HG02885 (cell line): ENCODE data around the gene SGSH.
"Not testable (repeated sequence)": the region's sequence is repeated elsewhere in the genome, so short reads cannot be mapped to it uniquely, and the experiment has no call there.

Source experiments
- ATAC-seq: cut with Tn5 transposase; IDR thresholded peaks from one replicate; pipeline ENCODE4 v1.9.1; 2021; ENCODE audit warnings: mild to moderate bottlenecking; ENCODE audit not compliant: unreplicated experiment, poor library complexity

Gene SGSH

DNA sequence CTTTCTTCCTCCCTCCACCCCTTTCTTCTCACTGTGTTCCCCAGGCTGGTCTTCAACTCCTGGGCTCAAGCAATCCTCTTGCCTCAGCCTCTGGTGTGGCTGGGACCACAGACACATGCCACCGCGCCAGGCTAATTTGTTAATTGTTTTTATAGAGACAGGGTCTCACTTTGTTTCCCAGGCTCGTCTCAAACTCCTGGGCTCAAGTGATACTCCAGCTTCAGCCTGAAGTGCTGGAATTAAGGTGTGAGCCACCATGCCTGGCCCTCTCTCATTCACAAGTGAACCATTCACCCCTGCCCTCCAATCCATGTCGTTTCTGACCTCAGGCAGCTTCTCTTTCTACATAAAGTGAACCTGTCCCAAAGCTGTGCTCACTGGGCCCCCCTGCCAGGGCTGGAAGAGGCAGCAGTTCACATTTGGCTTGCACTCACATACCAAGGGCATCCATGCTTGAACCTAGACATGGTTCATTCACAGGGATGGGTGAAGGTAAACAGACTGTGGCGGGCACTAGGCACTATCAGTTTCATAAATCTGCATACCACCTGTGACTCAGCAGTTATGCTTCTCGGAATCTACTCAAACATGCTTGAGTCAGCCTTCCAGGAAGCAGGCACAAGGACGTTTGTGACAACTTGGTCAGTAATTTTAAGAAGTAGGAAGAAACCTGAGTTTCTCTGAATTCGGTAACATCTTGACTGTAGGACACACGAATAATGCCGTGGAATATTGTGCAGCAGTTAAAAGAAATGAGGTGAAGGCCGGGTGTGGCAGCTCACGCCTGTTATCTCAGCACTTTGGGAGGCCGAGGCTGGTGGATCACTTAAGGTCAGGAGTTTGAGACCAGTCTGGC, 34.5 kb upstream of the SGSH start:
- no peak for ATAC-seq

- ATAC-seq: no peak
Observed at GRCh38 chr17:80253631-80254395, 33.7 kb upstream of the SGSH start.

DNA sequence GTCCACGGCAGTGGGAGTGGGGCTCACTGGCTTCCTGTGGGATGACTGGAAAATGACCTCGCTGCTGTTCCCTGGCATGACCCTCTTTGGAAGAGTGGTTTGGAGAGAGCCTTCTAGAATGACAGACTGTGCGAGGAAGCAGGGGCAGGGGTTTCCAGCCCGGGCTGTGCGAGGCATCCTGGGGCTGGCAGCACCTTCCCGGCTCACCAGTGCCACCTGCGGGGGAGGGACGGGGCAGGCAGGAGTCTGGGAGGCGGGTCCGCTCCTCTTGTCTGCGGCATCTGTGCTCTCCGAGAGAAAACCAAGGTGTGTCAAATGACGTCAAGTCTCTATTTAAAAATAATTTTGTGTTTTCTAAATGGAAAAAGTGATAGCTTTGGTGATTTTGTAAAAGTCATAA, 32.7 kb upstream of the SGSH start:
- ATAC-seq: no peak

GRCh38 chr17:80251966-80252365, 31.8 kb upstream of the SGSH start:
- no peak for ATAC-seq

DNA sequence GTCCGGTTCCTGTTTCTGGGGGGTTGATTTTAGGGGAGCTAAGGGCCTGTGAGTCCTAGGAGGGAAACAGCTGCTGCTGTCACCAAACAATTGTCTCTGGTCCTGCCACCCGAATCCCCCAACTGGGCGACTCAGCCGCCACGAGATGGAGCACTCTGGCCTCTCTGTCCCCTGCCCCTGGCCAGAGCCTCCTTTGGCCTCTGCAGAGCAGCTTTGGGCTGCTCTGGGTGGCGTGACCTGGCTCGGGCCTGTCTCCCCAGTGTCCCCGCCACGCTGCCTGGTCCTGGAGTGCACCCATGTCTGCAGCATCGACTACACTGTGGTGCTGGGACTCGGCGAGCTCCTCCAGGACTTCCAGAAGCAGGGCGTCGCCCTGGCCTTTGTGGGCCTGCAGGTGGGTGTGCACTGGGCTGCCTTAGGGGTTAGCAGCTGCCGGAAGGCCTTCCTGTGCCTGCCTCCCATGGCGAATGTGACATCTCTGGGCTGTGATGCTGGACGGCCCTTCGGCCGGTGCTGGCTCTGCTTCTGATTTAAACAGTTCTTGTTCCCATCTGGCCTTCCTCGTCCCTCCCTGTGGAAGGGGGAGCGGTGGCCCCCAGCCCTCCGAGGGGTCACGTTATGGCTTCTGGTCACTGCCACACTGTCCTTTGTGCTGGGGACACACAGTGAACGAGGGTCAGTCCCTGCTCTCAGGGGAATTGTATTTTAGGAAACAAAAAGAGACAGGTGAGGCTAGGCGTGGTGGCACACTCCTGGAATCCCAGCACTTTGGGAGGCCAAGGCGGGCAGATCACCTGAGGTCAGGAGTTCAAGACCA, 29.0 kb upstream of the SGSH start:
- no peak for ATAC-seq

DNA sequence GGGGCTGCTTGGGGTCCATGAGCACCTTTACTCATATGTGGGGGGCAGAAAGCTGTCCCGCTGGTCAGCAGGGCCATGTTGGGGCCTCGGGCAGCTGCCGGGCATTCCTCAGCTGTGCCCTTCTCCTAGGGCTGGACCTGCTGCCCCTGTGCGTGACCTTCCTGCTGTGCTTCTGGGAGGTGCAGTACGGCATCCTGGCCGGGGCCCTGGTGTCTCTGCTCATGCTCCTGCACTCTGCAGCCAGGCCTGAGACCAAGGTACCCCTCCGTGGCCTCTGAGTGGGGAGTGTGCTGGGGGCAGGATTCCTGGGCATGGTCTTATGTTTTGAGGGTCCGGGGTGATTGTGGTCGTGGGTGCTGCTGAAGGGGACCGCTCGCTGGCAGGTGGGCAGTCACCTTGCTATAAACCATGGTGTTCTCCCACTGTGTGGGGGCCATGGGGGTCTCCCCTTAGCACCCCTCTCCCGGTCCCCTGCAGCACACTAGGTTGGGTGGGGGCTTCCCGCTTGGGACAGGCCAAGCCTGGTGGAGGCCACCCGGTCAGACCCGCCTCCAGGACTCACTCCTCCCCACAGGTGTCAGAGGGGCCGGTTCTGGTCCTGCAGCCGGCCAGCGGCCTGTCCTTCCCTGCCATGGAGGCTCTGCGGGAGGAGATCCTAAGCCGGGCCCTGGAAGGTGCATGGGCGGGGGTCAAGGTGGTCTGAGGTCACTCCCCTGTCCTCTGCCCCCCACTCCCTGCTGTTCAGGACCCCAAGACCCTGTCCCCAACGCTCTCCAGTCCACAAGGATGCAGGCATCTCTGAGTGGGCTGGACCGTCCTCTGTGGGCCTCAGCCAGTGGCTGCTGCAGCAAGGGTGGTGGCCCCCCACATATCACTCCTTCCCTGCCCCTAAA, 28.1 kb upstream of the SGSH start:
- no peak for ATAC-seq

- ATAC-seq: no peak
Observed at GRCh38 chr17:80247561-80247960, 27.4 kb upstream of the SGSH start.

DNA sequence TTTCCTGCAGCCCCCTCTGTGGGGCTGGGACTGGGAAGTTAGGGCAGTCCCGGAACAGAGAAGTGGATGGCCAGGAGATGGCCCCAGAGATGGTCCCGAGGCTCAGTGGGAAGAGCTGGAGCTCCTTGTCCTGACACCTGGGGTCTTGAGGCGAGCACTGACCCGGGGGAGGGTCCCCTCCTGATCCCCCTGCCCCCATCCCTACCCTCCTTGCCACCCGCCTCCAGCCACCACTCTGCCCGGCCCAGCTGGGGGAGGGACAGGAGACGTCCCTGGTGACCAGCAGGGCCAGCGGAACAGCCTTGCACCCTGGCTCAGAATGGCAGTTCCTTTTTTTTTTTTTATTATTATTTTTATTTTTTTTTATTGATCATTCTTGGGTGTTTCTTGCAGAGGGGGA, 26.6 kb upstream of the SGSH start:
- no peak for ATAC-seq

- ATAC-seq: no peak
Observed at GRCh38 chr17:80246266-80246681, 26.1 kb upstream of the SGSH start.

GRCh38 chr17:80245566-80246265, 25.6 kb upstream of the SGSH start:
- no peak for ATAC-seq

DNA sequence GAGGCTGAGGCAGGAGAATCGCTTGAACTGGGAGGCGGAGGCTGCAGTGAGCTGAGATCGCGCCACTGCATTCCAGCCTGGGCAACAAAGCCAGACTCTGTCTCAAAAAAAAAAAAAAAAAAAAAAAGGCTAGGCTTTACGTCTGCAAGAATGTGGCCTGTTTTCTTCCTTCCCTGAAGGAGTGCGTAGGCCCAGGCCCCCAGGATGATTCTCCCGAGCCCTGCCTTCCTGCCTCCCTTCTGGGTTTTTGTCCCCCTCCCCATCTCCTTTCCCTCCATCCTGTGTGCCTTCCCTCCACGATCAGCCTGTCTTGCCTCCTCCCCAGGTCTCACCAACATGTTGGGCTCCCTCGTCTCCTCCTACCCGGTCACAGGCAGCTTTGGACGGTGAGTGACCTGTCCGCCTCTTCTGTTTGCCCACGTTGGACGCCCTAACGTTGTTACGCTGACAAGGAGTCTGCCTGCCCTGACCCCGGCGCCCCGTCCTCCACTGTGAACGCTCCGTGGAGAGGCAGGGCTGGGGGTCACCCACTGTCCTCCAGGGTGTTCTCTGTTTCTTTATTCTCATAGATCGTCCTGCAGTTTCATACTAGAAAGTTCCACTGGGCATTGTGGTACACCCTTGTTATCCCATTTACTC, 24.9 kb upstream of the SGSH start:
- no peak for ATAC-seq

GRCh38 chr17:80244448-80244847, 24.3 kb upstream of the SGSH start:
- not testable (repeated sequence) for ATAC-seq

DNA sequence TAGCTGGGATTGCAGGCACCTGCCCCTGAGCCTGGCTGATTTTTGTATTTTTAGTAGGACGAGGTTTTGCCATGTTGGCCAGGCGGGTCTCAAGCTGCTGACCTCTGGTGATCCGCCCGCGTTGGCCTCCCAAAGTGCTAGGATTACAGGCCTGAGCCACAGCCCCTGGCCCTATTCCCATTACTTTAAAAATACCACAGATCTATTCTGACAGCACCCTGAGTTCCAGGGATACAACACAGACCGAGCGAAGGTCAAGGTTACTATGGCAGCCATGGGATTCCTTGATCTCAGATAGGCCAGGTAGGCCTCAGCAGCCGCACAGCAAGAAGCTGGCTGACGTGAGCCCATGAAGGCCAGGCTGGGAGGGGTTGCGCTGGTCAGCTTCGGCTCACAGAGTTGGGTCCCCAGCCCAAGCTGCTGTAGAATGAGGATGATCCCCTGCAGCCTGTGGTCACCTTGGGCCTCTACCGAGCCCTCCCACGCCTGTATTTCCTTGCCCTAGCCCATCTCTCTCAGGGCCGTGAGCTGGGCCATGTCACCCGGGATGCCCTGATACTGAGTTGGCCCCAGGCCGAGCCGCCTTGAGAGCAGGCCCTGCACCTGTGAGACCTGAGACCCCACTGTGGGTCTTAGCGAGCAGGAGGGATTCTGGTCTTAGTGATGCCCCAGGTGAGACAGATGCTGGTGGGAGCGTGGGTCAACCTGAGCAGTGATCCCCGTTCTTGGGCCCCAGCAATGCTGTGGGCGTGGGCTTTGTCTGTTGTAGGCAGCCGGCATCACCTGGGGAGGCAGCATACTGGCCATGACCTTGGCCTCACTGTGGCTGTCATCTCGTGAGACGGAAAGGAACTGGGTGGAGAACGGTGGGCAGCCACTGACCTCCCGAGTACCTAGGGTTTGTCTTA, 23.6 kb upstream of the SGSH start:
- no peak for ATAC-seq

- no peak for ATAC-seq
Observed at GRCh38 chr17:80242505-80242904, 22.4 kb upstream of the SGSH start.

DNA sequence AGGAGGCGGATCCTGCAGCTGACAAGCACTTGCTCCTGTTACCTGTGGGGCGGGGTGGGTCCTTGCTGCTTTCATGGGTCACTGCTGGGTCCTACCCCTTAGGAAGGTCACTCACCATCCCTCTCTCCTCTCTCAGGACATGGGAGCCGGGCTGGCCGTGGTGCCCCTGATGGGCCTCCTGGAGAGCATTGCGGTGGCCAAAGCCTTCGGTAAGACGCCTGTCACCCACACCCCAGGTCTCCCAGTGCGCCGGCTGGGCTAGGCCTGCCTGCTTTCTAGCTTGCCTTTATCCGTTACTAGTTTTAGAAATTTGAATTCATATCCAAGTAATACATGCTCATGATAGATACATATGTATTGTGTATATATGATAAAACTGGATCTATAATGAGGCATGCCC, 17.3 kb upstream of the SGSH start:
- no peak for ATAC-seq

DNA sequence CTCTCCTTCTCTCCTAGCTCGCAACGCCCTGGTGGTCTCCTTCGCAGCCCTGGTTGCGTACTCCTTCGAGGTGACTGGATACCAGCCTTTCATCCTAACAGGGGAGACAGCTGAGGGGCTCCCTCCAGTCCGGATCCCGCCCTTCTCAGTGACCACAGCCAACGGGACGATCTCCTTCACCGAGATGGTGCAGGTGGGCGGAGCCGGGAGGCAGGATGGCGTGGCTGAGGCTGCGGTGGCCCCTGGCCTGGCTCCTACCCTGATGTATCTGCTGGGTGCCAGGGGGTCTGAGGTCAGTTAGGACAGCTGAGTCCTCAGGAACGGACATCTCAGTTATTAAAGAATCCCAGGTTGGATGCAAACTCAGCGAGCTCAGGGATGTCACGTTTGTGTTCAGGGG, 16.8 kb upstream of the SGSH start:
- ATAC-seq: no peak

GRCh38 chr17:80233202-80233601, 13.1 kb upstream of the SGSH start:
- no peak for ATAC-seq

- no peak for ATAC-seq
Observed at GRCh38 chr17:80232438-80232837, 12.3 kb upstream of the SGSH start.
